Fibroblast of gingiva (primary cell): ENCODE measurements around the gene TSPYL1.
A peak's percentile ranks its signal among the peaks of the same experiment; 100 is the strongest.
"Not testable (repeated sequence)": the region's sequence is repeated elsewhere in the genome, so short reads cannot be mapped to it uniquely, and the experiment has no call there.

Source experiments
- DNase-seq: peaks from one replicate; pipeline ENCODE4 v3.0.0-alpha.2; 2011; ENCODE audit warnings: low read depth

TSPYL1 gene

GRCh38 chr6:116279232-116280160 is at the start of gene TSPYL1:
Gene TSPYL1, minus strand, starts transcription at chr6:116279930. Its CDS starts 100 bp downstream, at chr6:116279830.
- DNase-seq: peak; percentile 97

- peak; percentile 69 for DNase-seq
Observed at GRCh38 chr6:116329156-116329555, 49.4 kb upstream of the TSPYL1 start.

- DNase-seq: peak; percentile 5
Observed at GRCh38 chr6:116328528-116328903, 48.8 kb upstream of the TSPYL1 start.

GRCh38 chr6:116327803-116328527 is 48.2 kb upstream of the TSPYL1 start:
- peak; percentile 38 for DNase-seq

GRCh38 chr6:116326996-116327395 is 47.3 kb upstream of the TSPYL1 start:
- no peak for DNase-seq

- DNase-seq: no peak
Observed at GRCh38 chr6:116326181-116326671, 46.5 kb upstream of the TSPYL1 start.

GRCh38 chr6:116325634-116326132 is 46.0 kb upstream of the TSPYL1 start:
- not testable (repeated sequence) for DNase-seq

GRCh38 chr6:116323863-116324262 is 44.1 kb upstream of the TSPYL1 start:
- no peak for DNase-seq

GRCh38 chr6:116321933-116322332 is 42.2 kb upstream of the TSPYL1 start:
- not testable (repeated sequence) for DNase-seq

- DNase-seq: no peak
Observed at GRCh38 chr6:116316772-116317467, 37.2 kb upstream of the TSPYL1 start.

- no peak for DNase-seq
Observed at GRCh38 chr6:116314878-116315277, 35.1 kb upstream of the TSPYL1 start.

GRCh38 chr6:116314218-116314617 is 34.5 kb upstream of the TSPYL1 start:
- no peak for DNase-seq

GRCh38 chr6:116313101-116313776 is 33.5 kb upstream of the TSPYL1 start:
- peak; percentile 3 for DNase-seq

GRCh38 chr6:116309657-116310056 is 29.9 kb upstream of the TSPYL1 start:
- DNase-seq: no peak

- DNase-seq: no peak
Observed at GRCh38 chr6:116309001-116309400, 29.3 kb upstream of the TSPYL1 start.

GRCh38 chr6:116307633-116308032 is 27.9 kb upstream of the TSPYL1 start:
- no peak for DNase-seq

GRCh38 chr6:116307001-116307400 is 27.3 kb upstream of the TSPYL1 start:
- no peak for DNase-seq

- no peak for DNase-seq
Observed at GRCh38 chr6:116304538-116305097, 24.9 kb upstream of the TSPYL1 start.

GRCh38 chr6:116301104-116301503 is 21.4 kb upstream of the TSPYL1 start:
- no peak for DNase-seq

- DNase-seq: no peak
Observed at GRCh38 chr6:116300566-116300965, 20.8 kb upstream of the TSPYL1 start.

GRCh38 chr6:116298973-116299372 is 19.2 kb upstream of the TSPYL1 start:
- no peak for DNase-seq
